ENCODE measurements around the gene RBM18. TPM values are rescaled to one million over a fixed set of nuclear protein-coding genes. Genes with fewer than 3 reads are reported as not detected.
A peak's percentile ranks its signal among the peaks of the same experiment; 100 is the strongest.

The RBM18 gene
- total RNA-seq, 2 donors from 2014 or later: 21.5 TPM

DNA sequence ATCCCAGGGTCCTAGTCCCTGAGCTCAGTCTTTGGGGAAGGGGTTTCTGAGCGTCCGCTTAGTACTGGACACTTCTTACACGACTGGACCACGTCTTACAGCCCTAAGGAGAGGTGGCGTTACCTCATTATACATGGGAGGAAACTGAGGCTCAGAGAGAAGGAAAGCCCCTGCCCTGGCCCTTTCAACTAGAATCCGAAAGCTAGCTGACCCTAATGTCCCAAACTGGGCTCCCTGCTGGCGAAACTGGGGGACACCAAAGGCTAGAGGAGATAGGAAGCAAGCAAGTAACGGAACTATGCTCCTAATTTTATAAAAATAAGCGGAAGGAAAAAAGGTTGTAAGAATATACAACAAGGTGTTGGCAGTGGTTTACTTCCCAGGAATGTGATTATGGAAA is 50.1 kb downstream of the RBM18 start:
- intact Hi-C loops (cut with DNase I): no loop called here
- no peak overlapping the region for H3K9ac ChIP-seq (ENCODE audit: low read depth in 2 of 2, low read length in 2 of 2)
- H3K9me3 ChIP-seq: no peaks in the 10 kb centered on the region
- H3K4me1 ChIP-seq: peaks cover 8% of the 10 kb centered on the region
- no peak for DNase-seq
- H3K4me3 ChIP-seq: no peak overlapping the region
- H3K36me3 ChIP-seq: no peaks in the 10 kb centered on the region
- H3K27me3 ChIP-seq: peaks cover 72% of the 10 kb centered on the region
- TF ChIP-seq, protein P1, sequence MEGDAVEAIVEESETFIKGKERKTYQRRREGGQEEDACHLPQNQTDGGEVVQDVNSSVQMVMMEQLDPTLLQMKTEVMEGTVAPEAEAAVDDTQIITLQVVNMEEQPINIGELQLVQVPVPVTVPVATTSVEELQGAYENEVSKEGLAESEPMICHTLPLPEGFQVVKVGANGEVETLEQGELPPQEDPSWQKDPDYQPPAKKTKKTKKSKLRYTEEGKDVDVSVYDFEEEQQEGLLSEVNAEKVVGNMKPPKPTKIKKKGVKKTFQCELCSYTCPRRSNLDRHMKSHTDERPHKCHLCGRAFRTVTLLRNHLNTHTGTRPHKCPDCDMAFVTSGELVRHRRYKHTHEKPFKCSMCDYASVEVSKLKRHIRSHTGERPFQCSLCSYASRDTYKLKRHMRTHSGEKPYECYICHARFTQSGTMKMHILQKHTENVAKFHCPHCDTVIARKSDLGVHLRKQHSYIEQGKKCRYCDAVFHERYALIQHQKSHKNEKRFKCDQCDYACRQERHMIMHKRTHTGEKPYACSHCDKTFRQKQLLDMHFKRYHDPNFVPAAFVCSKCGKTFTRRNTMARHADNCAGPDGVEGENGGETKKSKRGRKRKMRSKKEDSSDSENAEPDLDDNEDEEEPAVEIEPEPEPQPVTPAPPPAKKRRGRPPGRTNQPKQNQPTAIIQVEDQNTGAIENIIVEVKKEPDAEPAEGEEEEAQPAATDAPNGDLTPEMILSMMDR (IDR thresholded peaks at IDR 0.05): no peak
- no peak overlapping the region for H3K27ac ChIP-seq

- H3K27ac ChIP-seq: no peak overlapping the region
- TF ChIP-seq, protein P1 (IDR thresholded peaks at IDR 0.05): no peak
- H3K9me3 ChIP-seq: no peaks in the 10 kb centered on the region
- peaks cover 8% of the 10 kb centered on the region for H3K4me1 ChIP-seq
- no peak overlapping the region for H3K9ac ChIP-seq (ENCODE audit: low read depth in 2 of 2, low read length in 2 of 2)
- DNase-seq: peak; percentile 64
- H3K27me3 ChIP-seq: peaks cover 65% of the 10 kb centered on the region
- peak overlapping the region; percentile 33 for H3K4me3 ChIP-seq
- intact Hi-C loops (cut with DNase I): no loop called here
- H3K36me3 ChIP-seq: no peaks in the 10 kb centered on the region
These were observed 50.8 kb downstream of the RBM18 start for GRCh38 chr9:122213589-122214413.

- intact Hi-C loops (cut with DNase I): no loop called here
- Histone ChIP-seq H3K36me3 (no peaks in the 10 kb centered on the region), H3K27me3 (peaks cover 59% of the 10 kb centered on the region), H3K4me3 (peak overlapping the region; percentile 33), H3K4me1 (peaks cover 8% of the 10 kb centered on the region), H3K9me3 (no peaks in the 10 kb centered on the region), H3K27ac (no peak overlapping the region), H3K9ac (ENCODE audit: low read depth in 2 of 2, low read length in 2 of 2) (no peak overlapping the region)
- TF ChIP-seq, protein P1 (IDR thresholded peaks at IDR 0.05): no peak
- no peak for DNase-seq
These were observed 51.5 kb downstream of the RBM18 start for GRCh38 chr9:122213102-122213588.

DNA sequence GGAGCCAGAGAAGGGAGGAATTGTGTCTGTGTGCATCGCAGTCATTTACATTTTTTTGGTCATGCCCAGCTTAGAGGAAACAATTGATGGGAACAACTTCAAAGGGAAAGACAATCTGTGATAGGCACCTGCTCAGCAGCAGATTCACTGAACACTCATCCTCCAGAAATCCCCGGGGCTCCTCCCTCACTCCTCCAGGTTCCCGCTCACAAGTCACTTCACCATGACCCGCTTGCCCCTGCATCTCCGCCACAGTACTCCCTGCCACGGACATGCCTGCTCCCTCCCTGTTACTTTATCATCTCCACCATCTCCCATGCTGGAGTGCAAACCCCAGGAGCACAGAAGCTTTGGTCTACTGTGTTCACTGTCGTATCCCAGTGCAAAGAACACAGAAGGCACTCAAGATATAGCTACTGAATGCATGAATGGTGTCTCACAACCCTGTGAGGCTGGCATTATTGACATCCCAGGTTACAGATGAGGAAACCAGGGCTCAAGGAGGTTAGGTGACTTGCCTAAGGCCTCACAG is 52.1 kb downstream of the RBM18 start:
- no peak overlapping the region for H3K27ac ChIP-seq
- H3K36me3 ChIP-seq: no peaks in the 10 kb centered on the region
- intact Hi-C loops (cut with DNase I): no loop called here
- no peak overlapping the region for H3K9ac ChIP-seq (ENCODE audit: low read depth in 2 of 2, low read length in 2 of 2)
- H3K4me1 ChIP-seq: peaks cover 8% of the 10 kb centered on the region
- DNase-seq: no peak
- H3K27me3 ChIP-seq: peaks cover 54% of the 10 kb centered on the region
- TF ChIP-seq, protein P1 (IDR thresholded peaks at IDR 0.05): no peak
- H3K4me3 ChIP-seq: no peak overlapping the region
- H3K9me3 ChIP-seq: no peaks in the 10 kb centered on the region

GRCh38 chr9:122209451-122209850 is 55.2 kb downstream of the RBM18 start:
- Histone ChIP-seq H3K9me3 (no peaks in the 10 kb centered on the region), H3K36me3 (no peaks in the 10 kb centered on the region), H3K4me1 (peaks cover 8% of the 10 kb centered on the region), H3K4me3 (no peak overlapping the region), H3K27me3 (peaks cover 33% of the 10 kb centered on the region), H3K9ac (ENCODE audit: low read depth in 2 of 2, low read length in 2 of 2) (no peak overlapping the region), H3K27ac (no peak overlapping the region)
- no peak for DNase-seq
- intact Hi-C loops (cut with DNase I): no loop called here
- TF ChIP-seq, protein P1 (IDR thresholded peaks at IDR 0.05): no peak

All from colonic mucosa (tissue), 4 donors.